GM19452 (cell line): Measurements from ENCODE around the gene RAI1.

ENCODE experiments used
- ATAC-seq: cut with Tn5 transposase; IDR thresholded peaks from one replicate; pipeline ENCODE4 v1.9.1; 2021; ENCODE audit not compliant: unreplicated experiment

The RAI1 gene

DNA sequence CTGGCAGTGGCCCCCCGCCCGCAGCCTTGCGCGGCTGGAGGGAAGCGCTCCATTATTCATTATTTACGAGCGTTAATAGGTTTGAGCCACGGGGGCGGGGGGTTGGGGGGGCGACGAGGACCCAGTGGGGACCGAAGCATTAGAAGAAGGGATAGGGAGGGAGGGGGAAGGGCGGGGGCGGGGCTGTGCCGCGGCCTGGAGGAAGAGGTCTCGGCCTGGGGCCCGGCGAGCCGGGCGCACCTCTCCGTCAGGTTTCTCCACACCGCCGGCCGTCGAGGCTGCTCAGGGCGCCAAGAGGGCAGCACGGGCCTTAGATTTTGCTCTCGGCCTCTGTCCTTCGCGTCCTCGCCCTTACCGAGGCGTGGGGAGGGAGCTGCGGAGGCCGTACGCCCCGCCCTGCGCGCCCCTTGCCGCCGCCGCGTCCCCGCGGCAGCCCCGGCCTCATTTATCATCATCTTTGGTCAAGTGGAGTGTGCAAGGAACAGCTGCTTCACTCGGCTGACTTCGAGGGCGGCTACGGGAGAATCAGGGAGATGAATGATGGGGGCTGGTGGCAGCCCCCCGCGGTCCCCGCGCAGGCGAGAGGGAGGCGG lies 101.4 kb downstream of the RAI1 start:
- no peak for ATAC-seq

DNA sequence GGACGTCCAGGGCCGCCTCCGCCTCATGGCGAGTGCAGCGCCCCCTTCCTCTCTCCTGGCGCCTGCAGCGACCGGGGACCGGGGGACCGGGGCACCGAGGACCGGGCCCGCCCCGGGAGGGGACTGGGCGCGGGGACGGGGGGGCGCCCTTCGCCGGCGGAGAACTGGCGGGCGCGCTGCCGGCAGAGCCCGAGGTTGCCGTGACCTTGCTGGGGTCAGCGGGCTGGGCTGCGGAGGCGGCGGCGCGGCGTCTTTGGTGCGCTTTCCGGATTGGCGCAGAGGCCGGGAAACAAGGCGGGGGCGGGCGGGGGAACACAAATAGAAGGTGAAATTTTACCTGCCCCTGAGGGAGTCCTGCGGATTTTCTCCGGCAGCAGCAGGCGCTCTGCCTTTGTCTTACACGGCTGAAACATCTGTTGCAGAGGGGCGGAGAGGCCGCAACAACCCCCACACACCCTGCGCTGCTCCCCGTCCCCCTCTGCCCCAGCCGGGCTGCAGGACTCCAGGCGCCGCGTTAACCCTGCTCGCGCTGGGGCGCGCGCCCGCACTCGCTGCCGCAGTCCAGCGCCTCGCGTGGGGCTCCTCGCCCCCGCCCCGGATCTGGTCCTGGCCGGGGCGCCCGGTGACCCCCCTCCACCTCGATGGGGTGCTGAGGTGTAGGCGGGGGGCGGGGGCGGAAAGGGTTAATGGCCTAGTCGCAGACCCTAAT lies 102.0 kb downstream of the RAI1 start:
- ATAC-seq, result no peak

DNA sequence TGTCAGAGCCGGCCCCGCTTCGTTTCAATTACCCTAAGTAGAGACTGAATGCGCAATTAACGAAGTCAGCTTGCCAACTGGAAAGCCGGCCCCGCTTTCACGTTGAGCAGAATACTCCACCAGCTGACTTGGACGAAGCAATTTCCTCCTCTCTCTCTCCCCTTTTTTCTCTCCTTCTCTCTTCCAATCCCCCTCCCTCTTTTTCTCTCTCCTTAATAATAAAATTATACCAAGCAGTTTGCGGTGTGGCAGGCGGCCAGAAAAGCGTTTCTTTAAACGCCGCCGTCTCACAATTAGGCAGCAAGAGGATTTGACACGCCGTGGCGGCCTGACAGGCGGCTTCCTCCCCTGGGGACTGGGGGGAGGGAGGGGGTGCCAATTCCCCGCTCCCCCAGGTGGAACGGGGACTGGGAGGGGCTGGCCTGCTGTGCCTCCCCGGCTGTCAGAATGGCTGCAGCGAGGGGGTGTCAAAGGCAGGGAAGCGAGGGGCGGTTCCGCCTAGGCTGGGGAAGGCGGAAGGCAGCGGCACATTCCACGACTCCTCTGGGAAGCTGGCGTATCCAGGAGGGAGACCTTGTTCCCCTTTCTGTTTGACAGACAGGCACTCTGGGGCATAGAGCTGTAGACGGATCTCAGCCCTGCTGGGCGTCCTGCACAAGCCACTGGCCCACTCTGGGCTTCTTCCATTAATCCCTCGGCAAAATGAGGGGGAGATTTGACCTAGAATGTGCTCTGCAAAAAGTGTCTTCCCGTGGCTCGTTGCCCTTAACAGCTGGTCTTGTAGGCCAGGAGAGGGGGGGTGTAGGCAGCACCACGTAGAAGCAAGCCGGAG lies 102.8 kb downstream of the RAI1 start:
- ATAC-seq, result no peak

DNA sequence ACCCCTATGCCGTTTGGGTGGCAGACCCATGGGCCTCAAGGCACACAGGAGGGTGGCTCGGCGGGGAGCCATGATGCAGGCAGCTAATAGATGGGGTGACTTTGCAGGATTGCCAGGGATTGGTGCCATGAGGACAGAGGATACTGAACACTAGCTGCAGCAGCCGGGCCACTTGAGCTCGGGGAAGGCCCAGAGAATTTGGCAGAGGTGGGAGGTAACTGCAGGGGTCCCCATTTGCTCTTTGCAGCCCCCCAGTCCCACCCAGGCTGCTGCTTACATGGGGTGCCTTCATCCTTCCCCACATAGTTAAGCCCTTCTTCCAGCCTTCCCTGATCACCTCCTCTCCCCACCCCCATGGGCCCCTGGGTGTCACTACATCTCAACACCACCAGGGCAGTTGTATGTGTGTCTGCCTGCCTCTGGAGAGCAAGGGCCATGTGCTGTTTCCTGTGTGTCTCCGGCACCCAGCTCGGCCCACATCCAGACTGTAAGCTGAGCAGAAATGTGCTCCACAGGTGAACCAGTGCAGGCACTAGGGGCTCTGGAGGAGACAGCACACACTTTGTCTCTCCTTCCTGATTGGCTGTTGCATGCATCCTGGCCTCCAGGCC lies 103.5 kb downstream of the RAI1 start:
- no peak for ATAC-seq

DNA sequence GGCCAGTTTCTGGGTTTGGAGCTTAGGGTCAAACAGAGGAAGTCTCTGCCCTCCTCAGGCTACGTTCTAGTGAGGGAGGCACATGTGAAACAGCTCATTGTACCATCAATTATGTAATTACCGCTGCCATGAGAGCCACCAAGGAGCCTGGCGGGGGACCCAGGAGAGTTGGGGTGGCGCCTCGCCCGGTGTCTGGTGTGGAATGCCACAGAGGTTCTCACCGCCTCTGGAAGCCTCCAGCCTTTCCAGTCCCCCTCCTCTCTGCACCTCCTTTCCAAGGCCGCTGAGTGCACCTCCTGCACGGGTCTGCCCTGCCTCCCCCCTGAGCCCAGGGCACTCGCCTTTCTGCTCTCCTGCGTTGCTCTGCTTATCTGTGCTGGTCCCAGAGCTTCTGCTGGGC lies 104.1 kb downstream of the RAI1 start:
- no peak for ATAC-seq

DNA sequence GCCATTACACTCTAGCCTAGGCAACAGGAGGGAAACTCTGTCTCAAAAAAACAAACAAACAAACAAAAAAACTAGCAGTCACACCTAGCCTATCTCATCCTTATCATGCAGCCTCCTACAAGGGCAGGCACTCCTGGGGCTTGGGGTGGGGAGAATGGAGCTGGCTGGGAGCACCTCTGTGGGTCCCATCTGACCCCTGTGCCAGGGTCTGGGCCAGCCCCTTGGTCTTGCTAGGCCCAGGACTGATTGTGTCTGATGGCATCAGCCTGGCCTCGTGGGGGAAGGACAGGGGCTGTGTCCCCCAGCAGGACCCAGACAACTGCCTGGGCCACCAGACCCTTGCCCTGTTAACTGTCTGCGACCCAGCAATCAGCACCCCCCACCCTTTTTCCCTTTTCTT lies 105.7 kb downstream of the RAI1 start:
- no peak for ATAC-seq

DNA sequence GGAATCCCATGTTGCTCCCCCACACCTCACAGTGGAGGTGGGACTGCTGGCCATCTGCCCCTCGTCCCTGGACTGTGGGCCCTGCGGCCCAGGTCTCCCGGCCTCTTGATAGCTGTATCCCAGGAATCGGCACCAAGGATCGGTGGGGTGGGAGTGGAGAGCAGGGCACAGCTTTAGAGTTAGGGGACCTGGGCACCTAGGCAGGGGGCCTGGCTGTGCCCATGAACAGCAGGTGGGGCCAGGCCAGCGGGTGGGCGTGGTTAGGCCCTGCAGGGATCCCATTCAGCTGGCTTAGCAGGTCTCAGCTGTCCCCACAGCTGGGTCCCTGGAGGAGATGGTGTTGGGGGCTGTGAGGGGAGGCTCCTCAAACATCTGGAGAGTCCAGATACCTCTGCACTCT lies 106.3 kb downstream of the RAI1 start:
- no peak for ATAC-seq

DNA sequence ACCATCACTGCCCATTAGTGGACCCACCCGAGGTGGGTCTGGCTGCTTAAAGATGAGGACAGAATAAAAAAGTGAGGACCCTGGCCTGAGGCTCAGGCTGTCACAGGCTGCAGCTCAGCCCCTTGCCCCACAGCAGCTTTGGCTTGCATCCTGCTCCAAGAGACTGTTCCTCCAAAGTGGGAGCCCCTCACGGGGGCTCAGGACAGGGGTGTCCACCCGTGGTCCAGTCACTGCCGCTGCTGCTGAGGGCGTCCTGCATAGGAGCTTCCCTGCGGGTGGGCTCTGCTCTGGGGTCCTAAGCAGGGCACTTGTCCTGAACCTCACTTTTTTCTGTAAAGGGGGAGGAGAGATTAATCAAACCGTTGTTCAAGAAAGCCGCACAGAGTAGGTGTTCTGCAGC lies 107.7 kb downstream of the RAI1 start:
- no peak for ATAC-seq

DNA sequence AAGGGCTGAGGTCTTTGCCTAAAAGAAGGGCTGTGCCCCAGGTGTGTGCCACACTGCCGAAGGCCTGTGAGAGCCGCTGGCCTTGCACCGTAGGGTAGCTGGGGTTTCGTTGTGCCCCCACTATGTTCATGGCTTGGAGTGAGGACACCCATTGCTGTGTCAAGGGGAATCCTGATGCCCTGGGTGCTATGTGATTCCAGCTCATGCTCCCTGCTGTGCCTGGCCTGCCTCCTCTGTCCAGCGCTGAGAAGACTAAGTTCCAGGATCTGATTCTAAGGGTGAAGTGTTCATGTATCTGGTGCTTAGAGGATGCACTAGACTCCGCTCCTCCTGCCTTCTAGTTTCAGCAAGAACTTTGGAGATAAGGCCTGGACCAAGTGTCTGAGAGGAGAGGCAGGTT lies 108.2 kb downstream of the RAI1 start:
- ATAC-seq, result no peak

DNA sequence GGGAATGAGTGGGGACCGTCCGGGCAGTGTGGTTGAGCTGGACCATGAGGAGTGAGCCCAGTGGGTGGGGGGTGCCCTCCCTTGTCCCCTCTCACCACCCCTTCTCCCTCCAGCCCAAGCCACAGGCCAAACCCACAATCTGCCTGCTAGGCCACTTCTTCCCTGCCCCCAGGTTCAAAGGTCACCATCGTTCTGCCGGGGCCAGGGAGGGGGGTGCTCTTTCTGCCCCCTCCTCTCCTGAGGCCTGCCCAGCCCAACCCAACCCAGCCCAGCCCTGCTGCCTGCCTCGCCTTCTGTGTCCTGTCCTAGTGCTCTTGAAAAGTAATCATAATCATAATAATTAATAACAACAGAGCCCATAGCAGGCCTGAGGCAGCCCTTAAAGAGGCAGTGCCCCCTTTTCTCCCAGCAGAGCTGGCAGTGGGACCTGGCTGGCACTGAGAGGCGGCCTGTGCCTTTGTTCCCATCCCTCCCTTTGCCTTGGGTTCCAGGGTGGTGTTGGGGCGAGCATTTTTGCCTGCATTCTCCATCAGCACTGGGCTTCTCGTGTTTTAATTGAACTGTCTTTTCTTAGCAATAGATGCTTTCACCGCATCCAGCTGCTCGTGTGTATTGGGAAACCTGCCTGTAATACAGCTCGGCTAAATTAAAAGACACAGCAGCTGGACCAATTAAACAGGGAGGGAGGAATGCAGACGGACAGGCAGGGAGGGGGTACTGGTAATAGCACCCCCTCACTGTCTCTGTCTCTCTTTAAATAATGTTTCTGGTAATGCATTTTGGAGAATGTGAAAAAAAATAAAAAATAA lies 108.8 kb downstream of the RAI1 start:
- ATAC-seq, result no peak

DNA sequence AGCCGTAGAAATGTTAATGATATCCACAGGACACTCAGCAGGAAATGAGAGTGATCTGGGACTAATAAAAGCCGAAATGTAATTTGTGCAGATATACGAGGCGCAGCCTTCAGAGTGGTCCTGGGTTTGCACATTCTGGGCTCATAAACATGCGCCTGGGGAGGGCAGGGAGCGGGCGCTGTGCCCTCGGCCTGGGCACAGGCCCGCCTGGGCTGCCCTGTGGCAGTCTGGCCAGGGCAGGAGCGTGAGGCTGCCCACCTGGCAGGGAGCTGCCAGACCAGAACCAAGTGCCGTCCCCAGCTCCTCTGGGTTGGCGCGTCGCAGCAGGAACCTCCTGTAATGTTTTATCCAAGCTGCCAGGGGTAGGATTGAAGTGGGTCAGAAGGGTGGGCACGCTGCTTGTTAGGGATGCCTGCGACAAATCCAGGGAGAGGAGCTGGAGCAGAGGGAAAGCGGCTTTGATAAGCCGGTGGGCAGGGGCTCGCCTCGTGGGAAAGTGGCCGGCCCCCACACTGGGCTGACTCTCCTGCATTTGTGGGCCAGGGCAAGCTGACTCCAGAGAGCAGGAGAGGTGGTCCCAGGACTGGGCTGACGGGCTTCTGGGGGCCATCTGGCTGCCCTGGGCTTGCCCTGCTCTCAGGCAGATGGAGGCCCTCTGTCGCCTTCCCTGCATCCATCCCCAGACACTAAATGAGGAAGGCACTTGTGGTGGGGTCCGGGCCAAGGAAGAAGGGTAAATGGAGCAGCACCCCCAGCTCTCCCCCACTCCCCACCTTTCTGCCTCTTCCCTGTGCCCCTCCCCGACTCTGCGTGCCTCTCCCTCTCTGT lies 109.6 kb downstream of the RAI1 start:
- ATAC-seq, result no peak

DNA sequence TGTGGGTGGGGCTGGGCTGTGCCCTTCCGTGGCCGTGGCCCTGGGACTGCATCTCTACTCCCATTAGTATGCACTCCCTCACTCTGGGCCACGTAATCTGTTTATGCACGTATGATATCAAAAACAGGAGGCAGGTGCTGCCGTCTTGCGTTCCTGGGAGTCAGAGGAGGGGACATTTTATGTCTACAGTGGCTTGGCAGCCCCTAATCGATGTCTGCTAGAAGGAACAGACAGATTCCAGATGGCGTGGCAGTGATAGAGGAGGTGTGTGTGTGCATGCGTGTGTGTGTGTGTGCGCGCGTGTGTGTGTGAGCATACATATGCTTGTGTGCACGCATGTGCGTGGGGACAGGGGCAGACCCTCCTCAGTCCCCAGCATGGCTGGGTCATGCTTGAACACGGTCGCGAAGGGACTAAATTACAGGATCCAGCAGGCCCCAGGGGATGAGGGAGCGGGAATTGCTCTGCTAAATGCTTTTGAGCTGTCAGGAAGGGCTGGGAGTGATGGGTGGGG lies 110.8 kb downstream of the RAI1 start:
- no peak for ATAC-seq

DNA sequence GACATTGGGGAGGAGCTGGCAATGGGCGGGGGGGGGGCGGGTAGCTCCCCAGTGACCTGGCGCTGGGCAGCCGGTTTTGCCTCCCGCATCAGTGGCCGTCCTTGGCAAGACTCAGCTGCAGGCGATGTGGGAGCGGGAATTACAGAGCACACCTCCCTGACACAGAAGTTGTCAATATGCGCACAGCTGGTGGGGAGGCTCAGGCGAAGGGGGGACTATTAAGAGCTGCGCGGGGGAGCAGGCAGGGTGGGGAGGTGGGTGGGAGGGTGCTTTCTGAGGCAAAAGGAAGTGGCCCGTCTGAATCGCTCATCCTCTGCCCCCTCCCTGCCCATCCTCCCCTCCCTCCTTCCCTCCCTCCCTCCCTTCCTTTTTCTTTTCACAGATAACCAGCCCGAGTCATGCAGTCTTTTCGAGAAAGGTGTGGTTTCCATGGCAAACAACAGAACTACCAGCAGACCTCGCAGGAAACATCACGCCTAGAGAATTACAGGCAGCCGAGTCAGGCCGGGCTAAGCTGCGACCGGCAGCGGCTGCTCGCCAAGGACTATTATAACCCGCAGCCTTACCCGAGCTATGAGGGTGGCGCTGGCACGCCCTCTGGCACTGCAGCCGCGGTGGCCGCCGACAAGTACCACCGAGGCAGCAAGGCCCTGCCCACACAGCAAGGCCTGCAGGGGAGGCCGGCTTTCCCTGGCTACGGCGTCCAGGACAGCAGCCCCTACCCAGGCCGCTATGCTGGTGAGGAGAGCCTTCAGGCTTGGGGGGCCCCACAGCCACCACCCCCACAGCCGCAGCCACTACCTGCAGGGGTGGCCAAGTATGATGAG lies 111.5 kb downstream of the RAI1 start:
- no peak for ATAC-seq

DNA sequence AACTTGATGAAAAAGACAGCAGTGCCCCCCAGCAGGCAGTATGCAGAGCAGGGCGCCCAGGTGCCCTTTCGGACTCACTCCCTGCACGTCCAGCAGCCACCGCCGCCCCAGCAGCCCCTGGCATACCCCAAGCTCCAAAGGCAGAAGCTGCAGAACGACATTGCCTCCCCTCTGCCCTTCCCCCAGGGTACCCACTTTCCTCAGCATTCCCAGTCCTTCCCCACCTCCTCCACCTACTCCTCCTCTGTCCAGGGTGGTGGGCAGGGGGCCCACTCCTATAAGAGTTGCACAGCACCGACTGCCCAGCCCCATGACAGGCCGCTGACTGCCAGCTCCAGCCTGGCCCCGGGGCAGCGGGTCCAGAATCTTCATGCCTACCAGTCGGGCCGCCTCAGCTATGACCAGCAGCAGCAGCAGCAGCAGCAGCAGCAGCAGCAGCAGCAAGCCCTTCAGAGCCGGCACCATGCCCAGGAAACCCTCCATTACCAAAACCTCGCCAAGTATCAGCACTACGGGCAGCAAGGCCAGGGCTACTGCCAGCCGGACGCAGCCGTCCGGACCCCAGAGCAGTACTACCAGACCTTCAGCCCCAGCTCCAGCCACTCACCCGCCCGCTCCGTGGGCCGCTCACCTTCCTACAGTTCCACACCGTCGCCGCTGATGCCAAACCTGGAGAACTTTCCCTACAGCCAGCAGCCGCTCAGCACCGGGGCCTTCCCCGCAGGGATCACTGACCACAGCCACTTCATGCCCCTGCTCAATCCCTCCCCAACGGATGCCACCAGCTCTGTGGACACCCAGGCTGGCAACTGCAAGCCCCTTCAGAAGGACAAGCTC lies 112.3 kb downstream of the RAI1 start:
- no peak for ATAC-seq

DNA sequence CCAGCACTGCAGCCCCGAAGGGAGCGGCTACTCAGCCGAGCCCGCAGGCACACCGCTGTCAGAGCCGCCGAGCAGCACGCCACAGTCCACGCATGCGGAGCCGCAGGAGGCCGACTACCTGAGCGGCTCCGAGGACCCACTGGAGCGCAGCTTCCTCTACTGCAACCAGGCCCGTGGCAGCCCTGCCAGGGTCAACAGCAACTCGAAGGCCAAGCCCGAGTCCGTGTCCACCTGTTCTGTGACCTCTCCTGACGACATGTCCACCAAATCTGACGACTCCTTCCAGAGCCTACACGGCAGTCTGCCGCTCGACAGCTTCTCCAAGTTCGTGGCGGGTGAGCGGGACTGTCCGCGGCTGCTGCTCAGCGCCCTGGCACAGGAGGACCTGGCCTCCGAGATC lies 113.1 kb downstream of the RAI1 start:
- ATAC-seq, result no peak

DNA sequence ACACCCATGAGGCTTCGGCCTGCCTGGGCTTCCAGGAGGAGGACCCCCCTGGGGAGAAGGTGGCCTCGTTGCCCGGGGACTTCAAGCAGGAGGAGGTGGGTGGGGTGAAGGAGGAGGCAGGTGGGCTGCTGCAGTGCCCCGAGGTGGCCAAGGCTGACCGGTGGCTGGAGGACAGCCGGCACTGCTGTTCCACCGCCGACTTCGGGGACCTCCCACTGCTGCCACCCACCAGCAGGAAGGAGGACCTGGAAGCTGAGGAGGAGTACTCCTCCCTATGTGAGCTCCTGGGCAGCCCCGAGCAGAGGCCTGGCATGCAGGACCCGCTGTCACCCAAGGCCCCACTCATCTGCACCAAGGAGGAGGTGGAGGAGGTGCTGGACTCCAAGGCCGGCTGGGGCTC lies 114.0 kb downstream of the RAI1 start:
- ATAC-seq, result no peak

DNA sequence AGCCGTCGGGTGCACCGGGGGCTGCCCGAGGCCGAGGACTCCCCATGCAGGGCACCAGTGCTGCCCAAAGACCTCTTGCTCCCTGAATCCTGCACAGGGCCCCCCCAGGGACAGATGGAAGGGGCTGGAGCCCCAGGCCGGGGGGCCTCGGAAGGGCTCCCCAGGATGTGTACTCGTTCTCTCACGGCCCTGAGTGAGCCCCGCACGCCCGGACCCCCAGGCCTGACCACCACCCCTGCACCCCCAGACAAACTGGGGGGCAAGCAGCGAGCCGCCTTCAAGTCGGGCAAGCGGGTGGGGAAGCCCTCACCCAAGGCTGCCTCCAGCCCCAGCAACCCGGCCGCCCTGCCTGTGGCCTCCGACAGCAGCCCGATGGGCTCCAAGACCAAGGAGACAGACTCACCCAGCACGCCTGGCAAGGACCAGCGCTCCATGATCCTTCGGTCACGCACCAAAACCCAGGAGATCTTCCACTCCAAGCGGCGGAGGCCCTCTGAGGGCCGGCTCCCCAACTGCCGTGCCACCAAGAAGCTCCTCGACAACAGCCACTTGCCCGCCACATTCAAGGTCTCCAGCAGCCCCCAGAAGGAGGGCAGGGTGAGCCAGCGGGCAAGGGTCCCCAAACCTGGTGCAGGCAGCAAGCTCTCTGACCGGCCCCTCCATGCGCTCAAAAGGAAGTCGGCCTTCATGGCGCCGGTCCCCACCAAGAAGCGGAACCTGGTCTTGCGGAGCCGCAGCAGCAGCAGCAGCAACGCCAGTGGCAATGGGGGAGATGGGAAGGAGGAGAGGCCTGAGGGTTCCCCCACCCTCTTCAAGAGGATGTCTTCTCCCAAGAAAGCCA lies 114.9 kb downstream of the RAI1 start:
- no peak for ATAC-seq

DNA sequence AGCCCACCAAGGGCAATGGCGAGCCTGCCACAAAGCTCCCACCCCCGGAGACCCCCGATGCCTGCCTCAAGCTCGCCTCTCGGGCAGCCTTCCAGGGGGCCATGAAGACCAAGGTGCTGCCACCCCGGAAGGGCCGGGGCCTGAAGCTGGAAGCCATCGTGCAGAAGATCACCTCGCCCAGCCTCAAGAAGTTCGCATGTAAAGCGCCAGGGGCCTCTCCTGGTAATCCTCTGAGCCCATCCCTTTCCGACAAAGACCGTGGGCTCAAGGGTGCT lies 115.5 kb downstream of the RAI1 start:
- ATAC-seq, result no peak
